SHP77 (cell line): ENCODE measurements around the gene UQCC3.
"Not testable (repeated sequence)": the region's sequence is repeated elsewhere in the genome, so short reads cannot be mapped to it uniquely, and the experiment has no call there.

Experiments used
- DNase-seq, 2 experiments: peaks; one replicate each; lab custom pipeline; 2025; lab: John Stamatoyannopoulos, UW

Gene UQCC3

GRCh38 chr11:62671608-62672389, at the start of gene UQCC3, which contains the start of gene LBHD1:
TSS of gene UQCC3 (plus strand) at chr11:62671673. CDS start at chr11:62671746, 73 bp downstream.
TSS of gene LBHD1 (minus strand) at chr11:62672267. CDS start at chr11:62670031, 2,236 bp downstream.
- peak; percentile 70 to 88 for DNase-seq

DNA sequence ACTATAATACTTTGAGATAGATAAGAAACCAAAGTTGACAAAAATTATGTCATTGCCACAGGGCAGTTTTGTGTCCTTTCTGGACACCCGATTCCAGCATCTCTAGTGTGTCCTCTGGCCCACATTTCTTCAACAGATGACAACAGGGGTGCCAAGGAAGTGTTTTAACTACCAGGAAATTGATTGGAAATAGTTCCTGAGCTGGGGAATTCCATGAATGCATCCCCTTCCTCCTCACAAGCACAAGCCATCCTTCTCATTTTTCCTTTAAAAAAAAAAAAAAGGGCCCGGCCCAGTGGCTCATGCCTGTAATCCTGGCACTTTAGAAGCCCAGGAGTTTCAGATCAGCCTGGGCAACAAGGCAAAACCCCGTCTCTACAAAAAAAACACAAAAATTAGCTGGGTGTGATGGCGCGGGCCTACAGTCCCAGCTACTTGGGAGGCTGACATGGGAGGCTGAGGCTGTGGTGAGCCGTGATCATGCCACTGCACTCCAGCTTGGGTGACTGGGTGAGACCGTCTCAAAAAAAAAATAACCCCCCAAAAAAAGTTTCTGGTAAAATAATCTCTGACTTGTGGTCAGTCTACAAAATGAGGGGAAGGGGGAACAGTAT, 48.9 kb upstream of the UQCC3 start:
- DNase-seq: no peak

- no peak for DNase-seq
Observed at GRCh38 chr11:62627713-62628112, 43.8 kb upstream of the UQCC3 start.

DNA sequence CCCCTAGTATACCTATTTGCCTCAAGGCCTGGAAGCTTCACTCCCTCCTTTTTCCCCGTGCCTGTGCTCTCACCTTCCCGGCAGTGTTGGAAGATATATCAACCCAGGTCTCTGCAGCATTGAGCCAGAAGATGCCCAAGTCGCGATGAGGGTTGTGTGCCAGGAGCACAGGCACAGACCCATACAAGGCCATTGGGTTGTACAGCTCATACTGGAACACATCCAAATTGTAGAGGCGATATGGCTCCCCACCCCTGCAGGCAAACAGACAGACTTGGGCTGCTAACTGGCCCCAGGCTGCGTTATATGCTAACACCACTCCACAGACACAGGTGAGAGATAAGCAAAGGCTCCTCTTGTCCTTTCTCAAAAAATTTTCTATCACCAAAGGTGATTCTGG, 39.0 kb upstream of the UQCC3 start:
- no peak for DNase-seq

DNA sequence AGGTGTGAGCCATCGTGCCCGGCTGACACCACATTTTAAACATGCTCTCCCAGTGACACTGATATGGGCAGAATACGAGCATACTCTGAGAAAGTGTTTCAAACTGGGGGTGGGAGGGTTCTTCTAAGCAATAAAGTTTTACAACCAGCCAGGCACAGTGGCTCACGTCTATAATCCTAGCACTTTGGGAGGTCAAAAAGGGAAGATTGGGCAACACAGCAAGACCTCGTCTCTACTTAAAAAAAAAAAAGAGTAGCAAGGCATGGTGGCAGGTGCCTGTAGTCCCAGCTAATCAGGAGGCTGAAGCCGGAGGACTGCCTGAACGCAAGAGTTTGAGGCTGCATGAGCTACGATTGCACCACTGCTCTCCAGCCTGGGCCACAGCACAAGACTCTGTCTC, 27.3 kb upstream of the UQCC3 start:
- no peak for DNase-seq

DNA sequence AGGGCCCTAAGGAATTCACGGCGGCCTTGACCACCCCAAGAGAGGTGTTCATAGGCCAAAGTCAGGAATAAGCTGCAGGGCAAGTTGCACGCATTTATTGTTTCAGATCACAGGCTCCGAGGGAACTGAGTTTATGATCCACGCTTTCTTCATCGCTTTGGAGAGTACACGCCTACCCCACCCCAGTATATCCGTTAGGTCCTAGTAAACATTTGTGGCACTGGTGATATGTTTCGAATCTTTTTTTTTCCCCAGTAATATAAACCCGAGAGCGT, 25.9 kb upstream of the UQCC3 start:
- DNase-seq: no peak

DNA sequence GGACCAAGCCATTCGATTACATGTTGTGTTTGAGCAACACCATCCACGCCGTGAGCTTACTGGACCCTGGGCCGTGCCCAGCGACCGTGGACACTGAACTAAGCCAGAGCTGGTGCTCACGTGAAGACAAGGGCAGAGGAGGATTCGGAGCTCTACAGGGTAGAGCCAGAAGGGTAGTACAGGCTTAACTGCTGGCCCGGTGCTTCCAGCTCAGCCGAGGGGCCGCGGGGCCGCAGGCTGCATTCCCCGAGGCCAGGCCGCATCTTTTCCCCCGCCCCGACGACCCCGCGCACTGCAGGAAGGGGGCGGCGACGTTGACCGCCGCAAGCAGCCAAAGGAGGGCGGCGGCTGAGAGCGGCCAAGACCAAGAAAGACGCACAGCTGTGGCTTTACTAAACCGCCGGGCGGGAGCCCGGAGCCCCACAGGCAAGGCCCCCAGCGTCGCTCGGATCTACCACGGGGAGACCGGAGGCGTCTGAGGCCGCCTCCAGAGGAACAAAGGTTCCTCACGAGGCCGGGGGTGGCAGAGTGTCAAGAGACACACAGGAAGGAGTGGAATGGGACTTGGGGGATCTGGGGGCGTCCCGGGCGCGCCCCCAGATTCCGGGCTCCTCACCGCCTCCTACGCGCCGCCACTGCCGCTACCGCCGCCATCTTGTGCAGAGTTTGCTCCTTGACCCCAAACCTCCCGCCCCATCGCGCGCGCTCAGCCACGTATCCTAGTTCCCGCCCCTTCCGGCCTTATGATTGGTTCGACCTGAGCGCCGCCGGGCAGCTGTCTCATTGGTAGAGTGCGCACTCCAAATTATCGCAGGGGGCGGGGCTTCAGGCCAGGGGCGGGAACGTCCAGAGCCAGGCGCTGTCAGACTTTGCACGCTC, 25.3 kb upstream of the UQCC3 start, which contains the start of gene GANAB:
Gene GANAB (minus strand): TSS at position 668 of the 879 bp plus-strand sequence. CDS start 14 bp downstream, at position 654.
- DNase-seq: peak; percentile 97 to 99

GRCh38 chr11:62646825-62647608, 24.5 kb upstream of the UQCC3 start:
- no peak for DNase-seq

GRCh38 chr11:62647609-62648005, 23.9 kb upstream of the UQCC3 start:
- DNase-seq: no peak

DNA sequence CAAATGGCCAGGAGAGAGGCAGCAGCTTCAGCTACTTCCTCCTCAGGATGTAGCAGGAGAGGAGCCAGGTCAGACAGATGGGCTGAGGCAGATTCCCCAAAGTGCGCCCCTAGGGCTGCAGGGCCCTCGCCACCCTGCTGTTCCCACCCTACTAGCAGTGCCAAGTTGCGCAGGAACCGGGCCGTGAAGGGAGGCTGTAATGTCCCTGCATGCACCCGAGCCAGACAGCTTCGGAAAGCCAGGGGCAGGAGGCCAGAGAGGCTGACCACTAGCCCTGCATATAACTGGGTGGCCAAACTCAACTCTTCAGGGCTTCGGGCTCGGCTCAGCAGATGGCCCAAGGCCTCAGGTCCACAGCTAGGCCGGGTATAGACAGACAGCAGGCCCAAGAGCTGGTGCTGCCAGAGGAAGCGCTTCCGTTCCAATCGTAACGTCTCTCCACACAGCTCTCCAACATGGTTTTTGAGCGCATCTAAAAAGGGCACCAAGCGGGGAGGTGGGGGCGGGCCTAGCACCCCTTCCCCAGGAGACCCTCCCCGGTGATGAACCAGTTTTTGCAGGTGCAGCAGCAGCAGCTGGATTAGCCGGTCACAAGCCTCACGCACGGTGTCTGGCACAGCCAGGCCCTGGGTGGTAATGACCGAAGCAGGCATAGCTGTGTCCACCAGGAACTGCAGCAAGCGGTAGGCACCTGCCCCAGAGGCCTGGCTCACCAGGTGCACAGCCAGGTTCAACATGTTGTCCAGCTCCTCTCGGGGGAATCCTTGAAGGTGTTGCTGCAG, 23.1 kb upstream of the UQCC3 start:
- no peak for DNase-seq

GRCh38 chr11:62648967-62649364, 22.5 kb upstream of the UQCC3 start:
- no peak for DNase-seq

DNA sequence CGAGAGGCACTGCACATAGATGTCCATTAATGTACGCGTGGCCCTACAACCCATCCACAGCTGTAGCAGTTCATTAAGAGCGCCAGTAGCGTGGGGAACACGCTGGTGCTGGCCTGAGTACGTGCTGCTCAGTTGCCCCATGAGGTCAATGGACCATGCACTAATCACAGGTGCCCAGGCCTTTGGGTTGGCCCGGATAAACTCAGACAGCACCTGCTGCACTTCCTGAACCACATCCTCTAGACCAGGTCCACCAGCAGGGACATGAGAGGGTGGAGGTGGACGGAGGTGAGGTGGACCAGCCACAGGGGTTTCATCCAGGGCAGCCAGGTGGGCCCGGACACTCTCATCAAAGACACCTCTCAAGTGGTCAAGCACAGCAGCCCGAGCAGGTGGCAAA, 22.0 kb upstream of the UQCC3 start:
- DNase-seq: no peak

GRCh38 chr11:62650283-62650682, 21.2 kb upstream of the UQCC3 start:
- DNase-seq: not testable (repeated sequence)

DNA sequence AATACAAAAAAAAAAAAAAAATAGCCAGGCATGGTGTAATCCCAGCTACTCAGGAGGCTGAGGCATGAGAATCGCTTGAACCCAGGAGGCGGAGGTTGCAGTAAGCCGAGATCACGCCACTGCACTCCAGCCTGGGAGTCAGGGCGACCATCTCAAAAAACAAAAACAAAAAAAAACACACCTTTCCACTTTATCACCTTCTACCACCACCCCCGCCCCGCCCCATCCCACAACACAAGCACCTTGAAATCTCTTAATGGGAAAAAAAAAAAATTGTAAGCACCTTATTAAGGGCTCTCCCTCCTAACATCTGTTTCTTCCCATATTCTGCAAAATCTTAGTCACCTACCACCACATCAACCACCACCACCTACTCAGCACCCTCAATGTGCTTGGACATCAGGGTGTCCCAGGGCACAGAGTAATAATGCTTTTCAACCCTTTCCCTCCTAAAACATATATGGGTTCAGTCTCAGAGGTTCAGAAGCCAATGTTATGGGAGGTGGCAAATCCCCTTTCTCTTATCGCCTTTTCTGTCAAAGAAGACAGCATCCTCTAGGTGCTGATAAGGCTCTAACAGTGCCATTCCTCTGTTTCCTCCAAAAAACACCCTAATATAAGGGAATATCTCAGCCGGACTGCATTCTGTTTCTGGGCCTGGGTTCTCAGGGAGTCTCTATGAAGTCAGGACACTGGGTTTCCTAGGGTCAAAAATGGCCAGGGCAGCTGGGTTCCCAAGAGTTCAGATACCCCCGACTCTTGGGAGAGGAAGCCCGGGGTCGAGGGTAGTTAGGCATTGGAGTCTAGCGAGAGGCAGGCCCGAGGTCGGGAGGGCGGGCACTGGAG, 19.1 kb upstream of the UQCC3 start:
- no peak for DNase-seq

GRCh38 chr11:62654297-62654696, 17.2 kb upstream of the UQCC3 start:
- DNase-seq: no peak

- DNase-seq: no peak
Observed at GRCh38 chr11:62656796-62657429, 14.6 kb upstream of the UQCC3 start.

- peak; percentile 41 to 59 for DNase-seq
Observed at GRCh38 chr11:62664405-62665074, 6.9 kb upstream of the UQCC3 start.

DNA sequence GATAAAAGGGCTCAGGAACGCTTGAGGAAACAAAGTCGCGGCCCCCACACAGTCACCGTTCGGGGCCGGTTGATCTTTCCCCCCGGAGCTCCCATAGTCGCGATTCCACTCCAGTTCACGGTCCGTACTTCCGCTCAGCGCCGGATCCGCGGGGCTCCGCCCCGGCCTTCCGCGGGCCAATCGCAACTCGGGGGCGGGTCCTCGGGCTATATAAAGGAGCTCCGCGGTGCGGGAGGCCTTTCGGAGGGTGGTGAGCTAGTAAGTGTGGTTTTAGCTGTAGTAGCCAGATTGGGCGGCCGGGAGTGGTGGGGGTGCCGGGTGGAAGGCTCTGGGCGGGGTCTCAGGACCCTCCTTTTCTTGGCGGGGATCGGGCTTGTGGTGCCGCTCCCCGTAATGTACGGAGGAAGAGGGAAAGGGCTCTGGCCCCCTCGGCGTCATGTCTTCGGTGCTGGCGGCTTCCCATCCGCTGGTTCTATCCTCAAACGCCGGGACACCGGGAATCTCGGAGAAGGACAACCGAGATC, 6.3 kb upstream of the UQCC3 start, which contains the start of the genes C11orf98 and CSKMT:
Gene C11orf98 (minus strand): TSS at position 136 of the 524 bp plus-strand sequence. CDS start 41 bp downstream, at position 95.
Gene CSKMT (plus strand): TSS at position 238 of the 524 bp plus-strand sequence. CDS start 568 bp downstream, outside the sequence.
- peak; percentile 86 to 89 for DNase-seq
